Mesothelial cell of epicardium (in vitro differentiated cells): ENCODE results near the gene FLYWCH1. TPM values are rescaled to one million over a fixed set of nuclear protein-coding genes. Genes with fewer than 3 reads are reported as not detected.

Source experiments
- DNase-seq, 2 experiments: peaks; one replicate each; pipeline ENCODE4 v3.0.0; 2021; ENCODE audit warnings: low spot score in 2 of 2; ENCODE audit not compliant: unreplicated experiment in 2 of 2
- H3K27ac Mint-ChIP-seq: 2 replicates; pipeline ENCODE4 v1.8.0; 2021; ENCODE audit warnings: mixed read lengths
- H3K27me3 Mint-ChIP-seq: 2 replicates; pipeline ENCODE4 v1.8.0; 2021; ENCODE audit warnings: low read depth, mixed read lengths
- H3K36me3 Mint-ChIP-seq: 2 replicates; pipeline ENCODE4 v1.8.0; 2021; ENCODE audit warnings: mixed read lengths
- H3K4me1 Mint-ChIP-seq: 2 replicates; pipeline ENCODE4 v1.8.0; 2021; ENCODE audit warnings: mixed read lengths
- H3K4me3 Mint-ChIP-seq: 2 replicates; pipeline ENCODE4 v1.8.0; 2021; ENCODE audit warnings: mild to moderate bottlenecking, moderate library complexity, mixed read lengths
- H3K9me3 Mint-ChIP-seq: 2 replicates; pipeline ENCODE4 v1.8.0; 2021; ENCODE audit warnings: mixed read lengths
- CTCF ChIP-seq: fragments of 200-600 bp; sonication (generic); IDR thresholded peaks from one replicate; pipeline ENCODE4 v1.5.0; 2021; ENCODE audit warnings: antibody characterized with exemption; ENCODE audit not compliant: unreplicated experiment
- total RNA-seq: library from RNA; stranded (reverse); gene quantifications from 3 replicates; pipeline ENCODE4 v1.2.1, GENCODE V29; 2021

FLYWCH1 gene
- total RNA-seq, 1 donor from 2014 or later: 29.4 TPM

- peaks cover 17% of the 10 kb centered on the region for H3K4me1 Mint-ChIP-seq
- H3K27ac Mint-ChIP-seq: no peak overlapping the region
- H3K27me3 Mint-ChIP-seq: peaks cover 18% of the 10 kb centered on the region
- H3K4me3 Mint-ChIP-seq: no peak overlapping the region
- no peaks in the 10 kb centered on the region for H3K36me3 Mint-ChIP-seq
- no peak for TF ChIP-seq CTCF
- no peak for DNase-seq
- no peaks in the 10 kb centered on the region for H3K9me3 Mint-ChIP-seq
Observed at GRCh38 chr16:2966043-2966807, 54.5 kb downstream of the FLYWCH1 start.

GRCh38 chr16:2966808-2967191 is 55.1 kb downstream of the FLYWCH1 start:
- H3K36me3 Mint-ChIP-seq: no peaks in the 10 kb centered on the region
- H3K4me1 Mint-ChIP-seq: peaks cover 15% of the 10 kb centered on the region
- H3K4me3 Mint-ChIP-seq: no peak overlapping the region
- H3K27ac Mint-ChIP-seq: no peak overlapping the region
- H3K27me3 Mint-ChIP-seq: peaks cover 16% of the 10 kb centered on the region
- DNase-seq: no peak
- TF ChIP-seq CTCF: no peak
- H3K9me3 Mint-ChIP-seq: no peaks in the 10 kb centered on the region

- Mint-ChIP-seq H3K4me3 (no peak overlapping the region), H3K27me3 (peaks cover 13% of the 10 kb centered on the region), H3K27ac (no peak overlapping the region), H3K36me3 (peaks cover under 1% of the 10 kb centered on the region), H3K4me1 (peaks cover 17% of the 10 kb centered on the region), H3K9me3 (no peaks in the 10 kb centered on the region)
- DNase-seq: no peak
- no peak for TF ChIP-seq CTCF
Observed at GRCh38 chr16:2967211-2967631, 55.5 kb downstream of the FLYWCH1 start.

GRCh38 chr16:2967721-2968161 is 56.0 kb downstream of the FLYWCH1 start:
- Mint-ChIP-seq H3K4me1 (peaks cover 22% of the 10 kb centered on the region), H3K36me3 (peaks cover 1% of the 10 kb centered on the region), H3K4me3 (no peak overlapping the region), H3K9me3 (no peaks in the 10 kb centered on the region), H3K27me3 (peaks cover 9% of the 10 kb centered on the region), H3K27ac (no peak overlapping the region)
- TF ChIP-seq CTCF: no peak
- no peak for DNase-seq

GRCh38 chr16:2968368-2968737 is 56.6 kb downstream of the FLYWCH1 start:
- Mint-ChIP-seq H3K27ac (no peak overlapping the region), H3K27me3 (peaks cover 7% of the 10 kb centered on the region), H3K4me1 (peaks cover 21% of the 10 kb centered on the region), H3K4me3 (peak overlapping the region; percentile 67), H3K36me3 (peaks cover 1% of the 10 kb centered on the region), H3K9me3 (no peaks in the 10 kb centered on the region)
- DNase-seq: no peak
- TF ChIP-seq CTCF: no peak
